Naive thymus-derived CD8-positive, alpha-beta T cell (primary cell): ENCODE data around the gene AP4B1. TPM values are rescaled to one million over a fixed set of nuclear protein-coding genes. Genes with fewer than 3 reads are reported as not detected.

Source experiments
- ATAC-seq, 2 donors: fragments of 150-1000 bp; cut with Tn5 transposase in 1 of 2; sonication (Bioruptor Pico), chemical (Tn5 transposase) in 1 of 2; 1 replicate in 1 of 2; 2 replicates in 1 of 2; pipeline ENCODE4 v1.10.0; 2021; ENCODE audit warnings: mild to moderate bottlenecking in 2 of 2, moderate library complexity in 2 of 2
- POLR2A ChIA-PET: fragments of 350-600 bp; sonication (Branson Sonifier 250); formaldehyde crosslinking; loops from one replicate; lab custom pipeline; 2021; ENCODE audit warnings: antibody characterized with exemption; lab: Charles Lee
- DNase-seq, 10 donors: peaks; one replicate each; pipeline versions ENCODE4 v3.0.0 to v3.0.0-alpha.2; 2020 to 2022
- H3K27ac Mint-ChIP-seq, 10 donors: one replicate each; pipeline ENCODE4 v1.8.0; 2020 to 2022; ENCODE audit warnings: mild to moderate bottlenecking in 10 of 10, mixed read lengths in 10 of 10, moderate library complexity in 4 of 10, inconsistent platforms in 1 of 10
- H3K27me3 Mint-ChIP-seq, 5 donors: one replicate each; pipeline ENCODE4 v1.8.0; 2021 to 2022; ENCODE audit warnings: mixed read lengths in 5 of 5
- H3K36me3 Mint-ChIP-seq, 3 donors: one replicate each; pipeline ENCODE4 v1.8.0; 2020 to 2022; ENCODE audit warnings: mixed read lengths in 3 of 3, mild to moderate bottlenecking in 2 of 3, inconsistent platforms in 1 of 3
- H3K4me1 Mint-ChIP-seq, 4 donors: one replicate each; pipeline ENCODE4 v1.8.0; 2021 to 2022; ENCODE audit warnings: mixed read lengths in 4 of 4
- H3K4me3 Mint-ChIP-seq, 10 donors: one replicate each; pipeline ENCODE4 v1.8.0; 2020 to 2022; ENCODE audit warnings: mild to moderate bottlenecking in 10 of 10, mixed read lengths in 10 of 10, moderate library complexity in 6 of 10, inconsistent platforms in 1 of 10
- H3K9me3 Mint-ChIP-seq, 9 donors: one replicate each; pipeline ENCODE4 v1.8.0; 2020 to 2022; ENCODE audit warnings: mixed read lengths in 9 of 9, mild to moderate bottlenecking in 3 of 9, inconsistent platforms in 1 of 9, moderate library complexity in 1 of 9
- polyA plus RNA-seq, 3 donors: library from polyadenylated mRNA; unstranded; fragments of 300-500 nt; fragmentation: Illumina TruSeq; gene quantifications; one replicate each; pipeline ENCODE4 v1.2.3, GENCODE V29; 2021
- total RNA-seq, 8 experiments: library from RNA in 2 of 8; stranded (reverse) in 2 of 8; gene quantifications; one replicate each; pipeline ENCODE4 v1.2.3 and lab custom pipeline; 2021 to 2026

Gene AP4B1
- total and polyA plus RNA-seq, 5 experiments from 2014 or later, result 7.9 to 75.2 (median 9.6) TPM

DNA sequence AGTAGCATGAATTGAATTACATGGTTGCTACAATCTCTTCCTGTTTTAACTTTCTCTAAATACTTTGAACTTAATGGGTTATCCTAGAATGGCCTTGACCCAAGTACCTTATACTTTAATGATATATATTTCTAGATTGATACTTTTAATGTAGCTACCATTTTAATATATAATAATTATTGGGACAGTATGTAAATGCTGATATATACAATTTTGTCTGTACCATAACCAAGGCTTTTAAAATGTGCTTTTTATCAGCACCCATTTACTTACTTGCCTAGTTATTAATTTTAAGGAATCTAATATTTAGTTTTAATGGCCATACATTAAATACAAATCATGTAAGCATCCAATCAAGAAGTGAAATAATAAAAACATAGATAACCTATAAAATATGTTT is 37.9 kb upstream of the AP4B1 start:
- Mint-ChIP-seq H3K36me3 (peaks cover 4 to 54% (median 23%) of the 10 kb centered on the region in 3 donors), H3K4me3 (peak overlapping the region in 7 of 10 donors; percentile 19 to 69 (median 47)), H3K27ac (peak overlapping the region in 9 of 10 donors; percentile 49 to 91 (median 74)), H3K9me3 (peaks cover 0 to 3% (median 0%) of the 10 kb centered on the region in 9 donors), H3K27me3 (no peaks in the 10 kb centered on the region), H3K4me1 (peaks cover 44 to 86% (median 82%) of the 10 kb centered on the region in 4 donors)
- POLR2A ChIA-PET, result interaction anchor here (9.3 kb wide), 1 partner anchor 10 kb away, joined by 179 read pairs; the partner anchor contains the start of gene HIPK1
- ATAC-seq (no peak), DNase-seq (no peak)

DNA sequence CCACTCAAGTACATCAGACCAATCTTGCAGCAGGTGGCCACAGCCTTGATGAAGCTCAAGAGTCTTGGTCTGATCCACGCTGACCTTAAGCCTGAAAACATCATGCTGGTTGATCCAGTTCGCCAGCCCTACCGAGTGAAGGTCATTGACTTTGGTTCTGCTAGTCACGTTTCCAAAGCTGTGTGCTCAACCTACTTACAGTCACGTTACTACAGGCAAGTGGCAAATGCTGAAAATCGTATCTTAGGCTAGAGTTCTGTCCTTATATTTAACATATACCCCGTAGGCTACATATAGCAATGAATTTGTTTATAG is 36.6 kb upstream of the AP4B1 start:
- peak in 1 of 2 donors; percentile 2 for ATAC-seq
- Mint-ChIP-seq H3K4me3 (peak overlapping the region; percentile 74 to 92 (median 84)), H3K4me1 (peaks cover 46 to 86% (median 81%) of the 10 kb centered on the region in 4 donors), H3K27me3 (no peaks in the 10 kb centered on the region), H3K36me3 (peaks cover 4 to 57% (median 23%) of the 10 kb centered on the region in 3 donors), H3K27ac (peak overlapping the region; percentile 91 to 98 (median 96)), H3K9me3 (peaks cover 0 to 3% (median 0%) of the 10 kb centered on the region in 9 donors)
- POLR2A ChIA-PET, result interaction anchor here (1.0 to 4.5 kb wide), 3 partner anchors 8 to 36 kb away, joined by 4 to 62 read pairs (median 16); partner anchors contain the start of genes AP4B1, DCLRE1B and HIPK1
- no peak for DNase-seq

DNA sequence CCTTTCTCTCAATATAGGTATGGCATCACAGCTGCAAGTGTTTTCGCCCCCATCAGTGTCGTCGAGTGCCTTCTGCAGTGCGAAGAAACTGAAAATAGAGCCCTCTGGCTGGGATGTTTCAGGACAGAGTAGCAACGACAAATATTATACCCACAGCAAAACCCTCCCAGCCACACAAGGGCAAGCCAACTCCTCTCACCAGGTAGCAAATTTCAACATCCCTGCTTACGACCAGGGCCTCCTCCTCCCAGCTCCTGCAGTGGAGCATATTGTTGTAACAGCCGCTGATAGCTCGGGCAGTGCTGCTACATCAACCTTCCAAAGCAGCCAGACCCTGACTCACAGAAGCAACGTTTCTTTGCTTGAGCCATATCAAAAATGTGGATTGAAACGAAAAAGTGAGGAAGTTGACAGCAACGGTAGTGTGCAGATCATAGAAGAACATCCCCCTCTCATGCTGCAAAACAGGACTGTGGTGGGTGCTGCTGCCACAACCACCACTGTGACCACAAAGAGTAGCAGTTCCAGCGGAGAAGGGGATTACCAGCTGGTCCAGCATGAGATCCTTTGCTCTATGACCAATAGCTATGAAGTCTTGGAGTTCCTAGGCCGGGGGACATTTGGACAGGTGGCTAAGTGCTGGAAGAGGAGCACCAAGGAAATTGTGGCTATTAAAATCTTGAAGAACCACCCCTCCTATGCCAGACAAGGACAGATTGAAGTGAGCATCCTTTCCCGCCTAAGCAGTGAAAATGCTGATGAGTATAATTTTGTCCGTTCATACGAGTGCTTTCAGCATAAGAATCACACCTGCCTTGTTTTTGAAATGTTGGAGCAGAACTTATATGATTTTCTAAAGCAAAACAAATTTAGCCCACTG is 36.0 kb upstream of the AP4B1 start:
- DNase-seq (peak in 9 of 10 donors; percentile 13 to 68 (median 62)), ATAC-seq (peak; percentile 70 to 74)
- Mint-ChIP-seq H3K27ac (peak overlapping the region; percentile 91 to 98 (median 96)), H3K4me1 (peaks cover 43 to 86% (median 77%) of the 10 kb centered on the region in 4 donors), H3K4me3 (peak overlapping the region; percentile 74 to 92 (median 84)), H3K27me3 (no peaks in the 10 kb centered on the region), H3K9me3 (peaks cover 0 to 3% (median 0%) of the 10 kb centered on the region in 9 donors), H3K36me3 (peaks cover 4 to 54% (median 23%) of the 10 kb centered on the region in 3 donors)
- POLR2A ChIA-PET, result interaction anchor here (0.7 to 4.5 kb wide), 7 partner anchors 8 to 775 kb away, joined by 3 to 62 read pairs (median 5); partner anchors contain the start of genes AP4B1, DCLRE1B and HIPK1

DNA sequence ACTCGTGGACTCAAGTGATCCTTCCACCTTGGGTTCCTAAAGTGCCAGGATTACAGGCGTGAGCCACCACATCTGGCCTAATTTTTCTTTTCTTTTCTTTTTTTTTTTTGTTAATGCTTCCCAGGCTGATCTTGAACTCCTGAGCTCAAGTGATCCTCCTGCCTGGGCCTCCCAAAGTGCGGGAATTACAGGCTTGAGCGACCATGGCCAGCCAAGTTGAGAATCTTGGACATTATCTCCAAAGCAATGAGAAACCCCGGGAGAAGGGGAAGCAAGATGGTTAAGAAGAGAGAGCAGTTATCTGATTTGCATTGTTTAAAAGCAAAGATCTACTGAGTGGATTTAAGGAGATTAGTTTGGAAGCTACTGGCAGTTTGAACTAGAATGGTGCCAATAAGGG is 33.6 kb upstream of the AP4B1 start:
- DNase-seq (no peak), ATAC-seq (no peak)
- POLR2A ChIA-PET, result interaction anchor here (0.7 to 4.5 kb wide), 6 partner anchors 8 to 153 kb away, joined by 3 to 62 read pairs (median 6); partner anchors contain the start of genes AP4B1, DCLRE1B and HIPK1
- H3K4me3 Mint-ChIP-seq, result peak overlapping the region in 9 of 10 donors; percentile 37 to 88 (median 74)
- peaks cover 45 to 93% (median 79%) of the 10 kb centered on the region in 4 donors for H3K4me1 Mint-ChIP-seq
- peak overlapping the region; percentile 91 to 98 (median 95) for H3K27ac Mint-ChIP-seq
- peaks cover 2 to 33% (median 16%) of the 10 kb centered on the region in 3 donors for H3K36me3 Mint-ChIP-seq
- H3K27me3 Mint-ChIP-seq, result no peaks in the 10 kb centered on the region
- no peaks in the 10 kb centered on the region for H3K9me3 Mint-ChIP-seq

DNA sequence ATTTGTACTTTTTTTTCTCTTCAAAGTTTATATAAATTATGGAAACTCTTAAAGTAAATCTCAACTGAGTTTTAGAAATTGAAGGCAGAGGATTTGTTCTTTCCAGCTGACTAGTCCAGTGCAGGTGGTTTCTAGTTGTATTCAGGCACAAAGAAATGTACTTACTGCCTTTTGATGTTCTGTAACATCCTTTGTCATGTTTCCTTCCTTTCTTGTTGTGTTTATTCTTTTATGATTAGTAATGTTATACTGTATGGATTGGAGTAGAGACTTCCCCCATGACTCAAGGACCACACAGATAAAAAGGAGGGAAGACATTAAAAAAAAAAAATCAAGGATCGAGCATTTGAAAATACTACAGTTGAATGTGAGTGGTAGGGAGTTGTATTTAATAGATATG is 32.5 kb upstream of the AP4B1 start:
- Mint-ChIP-seq H3K27me3 (no peaks in the 10 kb centered on the region), H3K27ac (peak overlapping the region; percentile 91 to 98 (median 95)), H3K4me3 (peak overlapping the region; percentile 60 to 88 (median 80)), H3K4me1 (peaks cover 50 to 97% (median 82%) of the 10 kb centered on the region in 4 donors), H3K9me3 (no peaks in the 10 kb centered on the region), H3K36me3 (peaks cover 0 to 27% (median 13%) of the 10 kb centered on the region in 3 donors)
- ATAC-seq, result peak in 1 of 2 donors; percentile 30
- DNase-seq, result no peak
- POLR2A ChIA-PET, result interaction anchor here (10.2 kb wide), 1 partner anchor 9 kb away, joined by 179 read pairs; no protein-coding TSS in a partner anchor

DNA sequence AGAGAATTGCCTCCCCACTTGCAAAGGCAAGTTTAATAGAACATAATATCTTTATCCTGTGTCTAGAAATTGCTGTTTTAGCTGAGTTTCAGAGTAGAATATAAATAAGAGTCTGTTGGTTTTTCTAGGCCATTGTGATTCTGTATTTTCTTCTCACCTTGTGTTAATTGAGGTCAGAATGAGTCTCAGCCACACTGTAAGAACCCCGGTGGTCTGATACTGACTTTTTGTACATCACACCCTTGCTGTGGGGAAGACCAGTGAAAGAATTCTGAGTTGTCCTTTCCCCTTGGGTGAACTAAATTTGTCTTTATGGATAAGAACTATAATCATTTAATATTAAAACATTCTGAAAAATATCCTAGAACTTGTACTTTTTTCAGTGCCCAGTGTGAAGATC is 31.4 kb upstream of the AP4B1 start:
- Mint-ChIP-seq H3K9me3 (no peaks in the 10 kb centered on the region), H3K27ac (peak overlapping the region in 7 of 10 donors; percentile 36 to 99 (median 73)), H3K4me3 (peak overlapping the region in 8 of 10 donors; percentile 20 to 56 (median 39)), H3K36me3 (peaks cover 0 to 18% (median 11%) of the 10 kb centered on the region in 3 donors), H3K4me1 (peaks cover 52 to 100% (median 85%) of the 10 kb centered on the region in 4 donors), H3K27me3 (no peaks in the 10 kb centered on the region)
- POLR2A ChIA-PET, result interaction anchor here (0.9 to 10.2 kb wide), 2 partner anchors 11 to 176 kb away, joined by 13 to 179 read pairs; no protein-coding TSS in a partner anchor
- ATAC-seq (no peak), DNase-seq (no peak)

DNA sequence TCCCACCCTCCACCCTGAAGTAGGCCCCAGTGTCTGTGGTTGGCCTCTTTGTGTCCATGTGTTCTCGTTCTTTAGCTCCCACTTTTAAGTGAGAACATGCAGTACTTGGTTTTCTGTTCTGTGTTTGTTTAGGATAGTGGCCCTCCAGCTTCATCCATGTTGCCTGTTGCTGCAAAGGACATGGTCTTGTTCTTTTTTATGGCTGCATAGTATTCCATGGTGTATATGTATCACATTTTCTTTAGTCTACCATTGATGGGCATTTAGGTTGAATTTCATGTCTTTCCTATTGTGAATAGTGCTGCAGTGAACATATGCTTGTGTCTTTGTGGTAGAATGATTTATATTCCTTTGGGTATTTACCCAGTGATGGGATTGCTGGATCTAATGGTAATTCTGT is 30.6 kb upstream of the AP4B1 start:
- peak overlapping the region in 9 of 10 donors; percentile 47 to 99 (median 74) for H3K27ac Mint-ChIP-seq
- ATAC-seq, result no peak

DNA sequence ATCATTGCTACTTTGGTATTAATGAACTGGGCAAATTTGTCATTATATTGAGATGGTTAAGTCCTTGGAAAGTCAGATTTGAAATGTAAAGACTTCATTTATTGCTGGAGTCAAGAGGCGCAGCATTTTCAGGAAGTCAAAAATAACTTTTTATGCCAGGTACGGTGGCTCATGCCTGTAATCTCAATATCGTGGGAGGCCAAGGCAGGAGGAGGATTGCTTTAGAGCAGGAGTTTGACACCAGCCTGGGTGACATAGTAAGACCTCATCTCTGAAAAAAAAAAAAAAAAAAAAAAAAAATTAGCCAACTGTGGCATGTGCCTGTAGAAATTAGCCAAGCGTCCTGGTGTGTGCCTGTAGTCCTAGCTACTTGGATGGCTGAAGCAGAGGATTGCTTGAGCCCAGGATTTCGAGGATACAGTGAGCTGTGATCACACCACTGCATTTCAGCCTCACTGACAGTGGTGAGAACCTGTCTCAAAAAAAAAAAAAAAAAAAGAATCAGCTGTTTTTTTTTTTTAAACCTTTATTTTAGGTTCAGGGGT is 30.0 kb upstream of the AP4B1 start:
- Mint-ChIP-seq H3K27me3 (no peaks in the 10 kb centered on the region), H3K4me3 (peak overlapping the region; percentile 17 to 98 (median 96)), H3K9me3 (no peaks in the 10 kb centered on the region), H3K36me3 (peaks cover 4 to 10% (median 9%) of the 10 kb centered on the region in 3 donors), H3K4me1 (peaks cover 50 to 95% (median 80%) of the 10 kb centered on the region in 4 donors), H3K27ac (peak overlapping the region; percentile 97 to 100 (median 99))
- POLR2A ChIA-PET, result interaction anchor here (0.6 to 10.2 kb wide), 4 partner anchors 12 to 545 kb away, joined by 3 to 179 read pairs (median 9); partner anchors contain the start of genes AP4B1 and DCLRE1B
- ATAC-seq (no peak), DNase-seq (no peak)

More for the DNA sequence above, 30.6 kb upstream of the AP4B1 start:
- Mint-ChIP-seq H3K4me1 (peaks cover 51 to 100% (median 85%) of the 10 kb centered on the region in 4 donors), H3K9me3 (no peaks in the 10 kb centered on the region), H3K27me3 (no peaks in the 10 kb centered on the region), H3K36me3 (peaks cover 2 to 10% (median 9%) of the 10 kb centered on the region in 3 donors), H3K4me3 (peak overlapping the region in 7 of 10 donors; percentile 5 to 96 (median 34))
- POLR2A ChIA-PET, result interaction anchor here (0.6 to 10.2 kb wide), 4 partner anchors 11 to 545 kb away, joined by 3 to 179 read pairs (median 12); partner anchors contain the start of genes AP4B1 and DCLRE1B
- no peak for DNase-seq

DNA sequence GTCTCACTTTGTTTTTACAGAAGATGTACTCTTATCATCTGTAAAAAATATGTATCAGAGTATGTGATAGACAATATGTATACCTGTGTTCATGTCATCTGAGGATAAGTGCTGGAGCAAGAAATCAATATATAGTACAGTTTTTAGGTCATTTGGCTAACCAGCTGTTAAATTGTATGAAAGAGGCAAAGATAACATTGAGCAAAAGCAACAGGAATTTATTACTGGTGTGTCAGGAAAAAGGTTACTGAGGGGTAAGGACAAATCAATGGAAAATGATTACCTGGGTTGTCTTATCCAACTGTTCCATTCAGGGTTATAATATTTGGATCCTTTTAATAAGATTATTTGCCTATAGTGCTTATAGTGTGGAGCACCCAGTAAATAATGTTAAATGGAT is 29.4 kb upstream of the AP4B1 start:
- peaks cover 45 to 90% (median 75%) of the 10 kb centered on the region in 4 donors for H3K4me1 Mint-ChIP-seq
- POLR2A ChIA-PET, result interaction anchor here (0.6 to 10.2 kb wide), 3 partner anchors 13 to 41 kb away, joined by 3 to 179 read pairs (median 12); partner anchors contain the start of genes AP4B1 and DCLRE1B
- H3K27me3 Mint-ChIP-seq, result peaks cover 0 to 4% (median 0%) of the 10 kb centered on the region in 5 donors
- no peak for DNase-seq
- H3K9me3 Mint-ChIP-seq, result no peaks in the 10 kb centered on the region
- no peak for ATAC-seq
- peak overlapping the region; percentile 97 to 100 (median 99) for H3K27ac Mint-ChIP-seq
- peak overlapping the region; percentile 82 to 98 (median 96) for H3K4me3 Mint-ChIP-seq
- H3K36me3 Mint-ChIP-seq, result peaks cover 4 to 9% (median 8%) of the 10 kb centered on the region in 3 donors

DNA sequence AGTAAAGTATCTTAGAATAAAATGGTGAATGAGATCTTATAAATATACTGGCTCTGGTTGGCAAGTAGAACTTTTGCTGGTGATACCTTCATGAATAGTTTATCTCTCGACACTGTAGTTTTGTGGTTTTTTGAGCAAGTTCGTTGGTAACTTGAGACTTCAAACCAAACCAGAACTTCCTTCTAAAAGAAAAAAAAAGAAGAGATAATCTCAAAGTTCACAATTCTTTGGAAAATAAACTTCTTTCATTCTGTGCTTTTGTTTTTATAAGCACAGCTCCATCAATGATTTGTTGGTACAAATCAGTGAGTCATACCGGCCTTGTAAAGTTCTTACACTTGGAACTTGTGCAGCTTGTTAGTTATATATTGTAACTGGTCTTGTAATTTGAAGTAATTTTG is 26.9 kb upstream of the AP4B1 start:
- POLR2A ChIA-PET, result interaction anchor here (0.7 to 10.2 kb wide), 11 partner anchors 8 to 411 kb away, joined by 3 to 179 read pairs (median 6); partner anchors contain the start of genes AP4B1, DCLRE1B and RSBN1
- peak in 4 of 10 donors; percentile 43 to 83 (median 74) for DNase-seq
- H3K9me3 Mint-ChIP-seq, result no peaks in the 10 kb centered on the region

DNA sequence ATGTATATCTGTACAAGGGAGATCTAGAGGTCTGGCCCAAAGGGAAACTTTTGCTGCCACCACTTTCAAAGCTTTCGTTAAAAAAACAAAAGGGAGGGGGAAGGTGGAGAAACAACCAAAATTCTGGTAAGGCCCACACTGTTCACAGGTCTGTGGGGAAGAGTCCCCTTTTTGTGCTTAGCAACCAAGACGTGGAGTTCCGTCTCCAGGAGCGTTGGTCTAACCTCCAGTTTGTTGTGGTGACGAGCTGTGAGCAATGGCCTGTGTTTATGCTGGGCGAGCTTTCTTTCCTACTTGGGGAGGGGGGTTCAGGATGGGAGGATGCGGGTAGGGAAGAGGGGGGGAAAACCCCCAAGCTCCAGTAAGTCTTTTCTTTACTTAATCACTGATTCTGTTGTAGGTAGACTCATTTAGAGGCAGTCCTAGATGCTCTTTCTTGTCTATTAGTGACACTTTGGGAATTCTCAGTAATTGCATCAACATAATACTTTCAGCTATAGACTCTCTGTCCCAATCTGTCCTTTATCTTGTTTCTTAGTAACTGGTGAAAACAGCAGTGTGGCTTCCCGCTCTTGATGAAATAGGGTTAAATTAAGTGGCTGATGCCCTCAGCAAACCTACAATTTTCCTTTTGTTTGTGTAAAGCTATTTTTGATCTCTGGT is 26.0 kb upstream of the AP4B1 start:
- peaks cover 45 to 71% (median 62%) of the 10 kb centered on the region in 4 donors for H3K4me1 Mint-ChIP-seq
- peak overlapping the region; percentile 82 to 98 (median 96) for H3K4me3 Mint-ChIP-seq
- H3K27ac Mint-ChIP-seq, result peak overlapping the region; percentile 97 to 100 (median 99)
- ATAC-seq, result peak; percentile 43 to 46
- H3K9me3 Mint-ChIP-seq, result no peaks in the 10 kb centered on the region
- POLR2A ChIA-PET, result interaction anchor here (1.0 to 10.2 kb wide), 14 partner anchors 9 to 119 kb away, joined by 3 to 179 read pairs (median 10); partner anchors contain the start of genes AP4B1, BCL2L15, DCLRE1B and RSBN1
- H3K27me3 Mint-ChIP-seq, result peaks cover 0 to 4% (median 0%) of the 10 kb centered on the region in 5 donors
- DNase-seq, result peak; percentile 47 to 91 (median 84)
- H3K36me3 Mint-ChIP-seq, result peaks cover 0 to 8% (median 4%) of the 10 kb centered on the region in 3 donors

More for the DNA sequence above, 26.9 kb upstream of the AP4B1 start:
- Mint-ChIP-seq H3K4me1 (peaks cover 45 to 79% (median 66%) of the 10 kb centered on the region in 4 donors), H3K27me3 (peaks cover 0 to 4% (median 0%) of the 10 kb centered on the region in 5 donors), H3K36me3 (peaks cover 0 to 8% (median 4%) of the 10 kb centered on the region in 3 donors), H3K4me3 (peak overlapping the region; percentile 82 to 98 (median 96)), H3K27ac (peak overlapping the region; percentile 97 to 100 (median 99))
- ATAC-seq, result peak; percentile 4 to 22
